Peyer's patch (tissue), 4 donors: ENCODE data around the gene ANO8.

Source experiments
- POLR2A ChIP-seq, 2 donors: fragments of 450-650 bp; IDR thresholded peaks; one replicate each; pipeline ENCODE4 v1.5.1; 2017; ENCODE audit warnings: antibody characterized with exemption in 2 of 2, mild to moderate bottlenecking in 2 of 2, moderate library complexity in 2 of 2
- TF ChIP-seq, protein P1 (sequence below), 6 experiments: fragments of 450-650 bp in 4 of 6; fragments of 200-600 bp in 2 of 6; sonication (generic) in 1 of 6; IDR thresholded peaks; one replicate each; pipeline ENCODE4 v1.5.1; 2017 to 2019; ENCODE audit warnings: antibody characterized with exemption in 6 of 6, mild to moderate bottlenecking in 3 of 6, moderate library complexity in 1 of 6

GRCh38 chr19:17281391-17282304 lies 53.0 kb downstream of the ANO8 start, which contains the start of gene ANKLE1:
- TF ChIP-seq, protein P1, sequence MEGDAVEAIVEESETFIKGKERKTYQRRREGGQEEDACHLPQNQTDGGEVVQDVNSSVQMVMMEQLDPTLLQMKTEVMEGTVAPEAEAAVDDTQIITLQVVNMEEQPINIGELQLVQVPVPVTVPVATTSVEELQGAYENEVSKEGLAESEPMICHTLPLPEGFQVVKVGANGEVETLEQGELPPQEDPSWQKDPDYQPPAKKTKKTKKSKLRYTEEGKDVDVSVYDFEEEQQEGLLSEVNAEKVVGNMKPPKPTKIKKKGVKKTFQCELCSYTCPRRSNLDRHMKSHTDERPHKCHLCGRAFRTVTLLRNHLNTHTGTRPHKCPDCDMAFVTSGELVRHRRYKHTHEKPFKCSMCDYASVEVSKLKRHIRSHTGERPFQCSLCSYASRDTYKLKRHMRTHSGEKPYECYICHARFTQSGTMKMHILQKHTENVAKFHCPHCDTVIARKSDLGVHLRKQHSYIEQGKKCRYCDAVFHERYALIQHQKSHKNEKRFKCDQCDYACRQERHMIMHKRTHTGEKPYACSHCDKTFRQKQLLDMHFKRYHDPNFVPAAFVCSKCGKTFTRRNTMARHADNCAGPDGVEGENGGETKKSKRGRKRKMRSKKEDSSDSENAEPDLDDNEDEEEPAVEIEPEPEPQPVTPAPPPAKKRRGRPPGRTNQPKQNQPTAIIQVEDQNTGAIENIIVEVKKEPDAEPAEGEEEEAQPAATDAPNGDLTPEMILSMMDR (IDR thresholded peaks at IDR 0.05), result no peak
- no peak for TF ChIP-seq POLR2A (IDR thresholded peaks at IDR 0.05)
